Esophagus squamous epithelium (tissue), 5 donors: ENCODE data around the gene ELL2. TPM values are rescaled to one million over a fixed set of nuclear protein-coding genes. Genes with fewer than 3 reads are reported as not detected.

Experiments
- DNase-seq: peaks from one replicate; lab custom pipeline; 2025; lab: John Stamatoyannopoulos, UW
- H3K27ac ChIP-seq, 4 donors: fragments of 200-600 bp; sonication (generic); one replicate each; pipeline ENCODE4 v1.5.1; 2016 to 2019; ENCODE audit warnings: mild to moderate bottlenecking in 1 of 4
- H3K27me3 ChIP-seq, 4 donors: fragments of 200-600 bp; sonication (generic); 1 replicate in 3 of 4; 2 replicates in 1 of 4; pipeline versions ENCODE4 v1.5.1 to v1.6.0; 2017 to 2021; ENCODE audit warnings: antibody characterized with exemption in 1 of 4
- H3K36me3 ChIP-seq, 3 donors: fragments of 200-600 bp; sonication (generic); one replicate each; pipeline ENCODE4 v1.5.1; 2016 to 2019
- H3K4me1 ChIP-seq, 3 donors: fragments of 200-600 bp; sonication (generic); one replicate each; pipeline ENCODE4 v1.5.1; 2017 to 2019
- H3K4me3 ChIP-seq, 4 donors: fragments of 200-600 bp; sonication (generic); 1 replicate in 3 of 4; 2 replicates in 1 of 4; pipeline ENCODE4 v1.5.1; 2016 to 2019; ENCODE audit warnings: mild to moderate bottlenecking in 2 of 4, moderate library complexity in 1 of 4
- H3K9me3 ChIP-seq, 3 donors: fragments of 200-600 bp; sonication (generic); one replicate each; pipeline ENCODE4 v1.5.1; 2016 to 2019
- CTCF ChIP-seq, 6 experiments: fragments of 450-650 bp in 4 of 6; fragments of 200-600 bp in 2 of 6; sonication (generic) in 2 of 6; IDR thresholded peaks; one replicate each; pipeline ENCODE4 v1.5.1; 2016 to 2019; ENCODE audit warnings: antibody characterized with exemption in 6 of 6, mild to moderate bottlenecking in 4 of 6, moderate library complexity in 4 of 6
- POLR2A ChIP-seq, 4 donors: fragments of 450-650 bp; IDR thresholded peaks; one replicate each; pipeline ENCODE4 v1.6.1; 2017; ENCODE audit warnings: antibody characterized with exemption in 4 of 4, mild to moderate bottlenecking in 4 of 4, moderate library complexity in 3 of 4
- WGBS, 2 donors: methylation state at CpG; one replicate each; pipeline ENCODE4 v1.1.5; 2018; 5-methylcytosine and 5-hydroxymethylcytosine counted together
- intact Hi-C: fragments of 100-400 bp; cut with DNase I; formaldehyde crosslinking; loops from one replicate; pipeline ENCODE4 v1.15.0; 2022
- total RNA-seq, 4 donors: library from RNA; depleted of rRNA; stranded (reverse); fragments of >200 nt; gene quantifications; one replicate each; pipeline ENCODE4 v1.1.0, GENCODE V29; 2016
- donor health status: DM: yes; HTN: yes; CAD: no.

ELL2 gene
- 100 to 1,000 TPM in 3 of 4 donors, 10 to 100 TPM in 1; 74.9 to 124 (median 121) TPM for total RNA-seq

GRCh38 chr5:95961617-95962474, at the start of gene ELL2:
ELL2 (minus strand) TSS chr5:95961851; CDS start chr5:95961721, 130 bp downstream.
- DNase-seq = peak; percentile 99
- Histone ChIP-seq H3K27ac (peak within 1 kb of the TSS; percentile 98 to 100 (median 99)), H3K4me1 (peaks cover 16 to 63% (median 21%) of the 10 kb centered on the region in 3 donors), H3K27me3 (no peaks in the 10 kb centered on the region), H3K9me3 (no peaks in the 10 kb centered on the region), H3K36me3 (no peaks in the 10 kb centered on the region), H3K4me3 (peak within 1 kb of the TSS; percentile 58 to 99 (median 89))
- intact Hi-C loops = loop anchor here (5.0 kb wide), 1 partner anchor 375 kb away; no protein-coding TSS in a partner anchor
- TF ChIP-seq POLR2A (IDR thresholded peaks at IDR 0.05) (peak in 3 of 4 donors; percentile 21 to 94 (median 94)), CTCF (IDR thresholded peaks at IDR 0.05) (no peak)
- 0 to 1% methylated on average over 7 to 22 of the region's 63 CpGs for WGBS, 2 donors

- H3K4me1 ChIP-seq = peaks cover 0 to 23% (median 0%) of the 10 kb centered on the region in 3 donors
- WGBS, 2 donors = 96 to 100% methylated on average over 3 of the region's 3 CpGs
- no peaks in the 10 kb centered on the region for H3K27me3 ChIP-seq
- intact Hi-C loops = no loop called here
- peak overlapping the region in 2 of 4 donors; percentile 42 to 53 for H3K27ac ChIP-seq
- no peak for DNase-seq
- no peaks in the 10 kb centered on the region for H3K36me3 ChIP-seq
- H3K9me3 ChIP-seq = no peaks in the 10 kb centered on the region
- TF ChIP-seq CTCF (IDR thresholded peaks at IDR 0.05) (no peak), POLR2A (IDR thresholded peaks at IDR 0.05) (no peak)
- H3K4me3 ChIP-seq = no peak overlapping the region
Measured at GRCh38 chr5:96008987-96009647, 47.5 kb upstream of the ELL2 start.

GRCh38 chr5:96008487-96008886, 46.8 kb upstream of the ELL2 start:
- 58 to 73% methylated on average over 1 of the region's 1 CpG for WGBS, 2 donors
- TF ChIP-seq POLR2A (IDR thresholded peaks at IDR 0.05) (no peak), CTCF (IDR thresholded peaks at IDR 0.05) (no peak)
- no peak for DNase-seq
- intact Hi-C loops = no loop called here
- H3K4me3 ChIP-seq = no peak overlapping the region
- H3K27me3 ChIP-seq = no peaks in the 10 kb centered on the region
- H3K27ac ChIP-seq = peak overlapping the region in 2 of 4 donors; percentile 42 to 53
- no peaks in the 10 kb centered on the region for H3K36me3 ChIP-seq
- H3K4me1 ChIP-seq = peaks cover 0 to 23% (median 0%) of the 10 kb centered on the region in 3 donors
- H3K9me3 ChIP-seq = no peaks in the 10 kb centered on the region

GRCh38 chr5:96007051-96007450, 45.4 kb upstream of the ELL2 start:
- Histone ChIP-seq H3K27ac (peak overlapping the region in 3 of 4 donors; percentile 13 to 56 (median 49)), H3K9me3 (no peaks in the 10 kb centered on the region), H3K4me3 (no peak overlapping the region), H3K36me3 (no peaks in the 10 kb centered on the region), H3K4me1 (peaks cover 0 to 15% (median 0%) of the 10 kb centered on the region in 3 donors), H3K27me3 (no peaks in the 10 kb centered on the region)
- WGBS, 2 donors = 67 to 85% methylated on average over 1 of the region's 1 CpG
- intact Hi-C loops = no loop called here
- TF ChIP-seq CTCF (IDR thresholded peaks at IDR 0.05) (no peak), POLR2A (IDR thresholded peaks at IDR 0.05) (no peak)
- DNase-seq = no peak
